HG03060 (cell line): ENCODE results near the gene PHKG2.
"Not testable (repeated sequence)": the region's sequence is repeated elsewhere in the genome, so short reads cannot be mapped to it uniquely, and the experiment has no call there.

ENCODE experiments used
- ATAC-seq: cut with Tn5 transposase; IDR thresholded peaks from one replicate; pipeline ENCODE4 v1.9.1; 2021; ENCODE audit warnings: low read depth, moderate number of reproducible peaks; ENCODE audit not compliant: unreplicated experiment

Gene PHKG2

GRCh38 chr16:30747799-30748633, at the start of gene PHKG2:
Gene PHKG2 (plus strand): TSS chr16:30748425. CDS start chr16:30748821, 396 bp downstream.
- peak; percentile 90 for ATAC-seq

GRCh38 chr16:30698816-30699614, 49.2 kb upstream of the PHKG2 start, which contains the start of gene SRCAP:
Gene SRCAP (plus strand): TSS chr16:30699171. CDS start chr16:30700825, 1,654 bp downstream.
- ATAC-seq: no peak

GRCh38 chr16:30699615-30700099, 48.6 kb upstream of the PHKG2 start:
- no peak for ATAC-seq

- ATAC-seq: no peak
Measured at GRCh38 chr16:30700491-30700890, 47.7 kb upstream of the PHKG2 start.

GRCh38 chr16:30700971-30701370, 47.3 kb upstream of the PHKG2 start:
- ATAC-seq: no peak

- ATAC-seq: not testable (repeated sequence)
Measured at GRCh38 chr16:30703071-30703470, 45.2 kb upstream of the PHKG2 start.

GRCh38 chr16:30703971-30704370, 44.3 kb upstream of the PHKG2 start:
- ATAC-seq: no peak

GRCh38 chr16:30706046-30706445, 42.2 kb upstream of the PHKG2 start:
- no peak for ATAC-seq

- no peak for ATAC-seq
Measured at GRCh38 chr16:30710971-30711370, 37.3 kb upstream of the PHKG2 start.

GRCh38 chr16:30711712-30712111, 36.5 kb upstream of the PHKG2 start:
- no peak for ATAC-seq

GRCh38 chr16:30715750-30716445, 32.3 kb upstream of the PHKG2 start:
- ATAC-seq: no peak

- no peak for ATAC-seq
Measured at GRCh38 chr16:30720086-30720485, 28.1 kb upstream of the PHKG2 start.

GRCh38 chr16:30720694-30721093, 27.5 kb upstream of the PHKG2 start:
- ATAC-seq: no peak

GRCh38 chr16:30721167-30721566, 27.1 kb upstream of the PHKG2 start:
- no peak for ATAC-seq

- ATAC-seq: no peak
Measured at GRCh38 chr16:30721606-30722005, 26.6 kb upstream of the PHKG2 start.

GRCh38 chr16:30722443-30722842, 25.8 kb upstream of the PHKG2 start:
- no peak for ATAC-seq

- no peak for ATAC-seq
Measured at GRCh38 chr16:30722916-30723315, 25.3 kb upstream of the PHKG2 start.

GRCh38 chr16:30723725-30724355, 24.4 kb upstream of the PHKG2 start:
- ATAC-seq: no peak

GRCh38 chr16:30724641-30725417, 23.4 kb upstream of the PHKG2 start:
- no peak for ATAC-seq

- ATAC-seq: no peak
Measured at GRCh38 chr16:30725418-30725792, 22.8 kb upstream of the PHKG2 start.
